Activated CD4-positive, alpha-beta T cell treated with anti-CD3 and anti-CD28 coated beads, Interleukin-2, amount 50 U/mL, for 4 hours (primary cell): ENCODE data around the gene B3GAT2.

Experiments used
- DNase-seq, 2 experiments: peaks; one replicate each; pipeline ENCODE4 v3.0.0-alpha.2; 2020

The B3GAT2 gene

DNA sequence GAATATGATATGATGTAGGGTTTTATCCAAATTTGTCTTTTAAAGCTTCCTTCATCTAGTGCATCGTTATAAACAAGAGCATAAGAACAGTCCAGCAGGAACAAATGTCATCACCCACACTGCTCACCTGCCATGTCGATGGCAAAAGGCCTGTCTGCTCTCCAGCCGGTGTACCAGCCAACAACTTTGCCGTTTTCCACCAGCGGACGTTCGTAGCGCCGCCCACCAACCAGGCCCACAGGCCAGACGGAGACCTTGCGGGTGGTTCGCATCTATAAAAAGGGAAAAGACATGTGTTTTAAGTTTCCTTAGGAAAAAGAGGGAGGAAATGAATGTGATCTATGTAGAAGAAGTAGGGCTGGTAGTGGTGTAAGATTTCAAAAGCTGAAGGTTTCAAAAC, 62.9 kb downstream of the B3GAT2 start:
- no peak for DNase-seq

DNA sequence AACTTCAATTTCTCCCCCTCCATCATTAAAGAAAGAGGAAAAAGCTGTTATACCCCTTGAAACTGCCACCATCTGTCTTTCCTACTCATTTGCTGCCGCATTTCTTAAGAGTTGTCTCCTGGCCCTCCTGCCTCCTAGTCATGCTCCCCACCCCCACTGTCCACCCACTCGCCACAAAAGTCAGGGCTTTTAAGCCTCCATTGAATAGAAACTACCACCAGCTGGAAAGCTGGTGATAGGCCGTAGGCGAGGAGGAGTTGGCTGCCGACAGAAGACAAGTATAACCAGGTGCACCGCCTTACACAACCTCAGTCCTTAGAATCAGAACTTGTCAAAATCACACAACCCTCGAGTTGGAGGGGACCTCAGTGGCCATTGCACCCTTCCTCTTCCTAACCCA, 67.6 kb downstream of the B3GAT2 start:
- DNase-seq = no peak

DNA sequence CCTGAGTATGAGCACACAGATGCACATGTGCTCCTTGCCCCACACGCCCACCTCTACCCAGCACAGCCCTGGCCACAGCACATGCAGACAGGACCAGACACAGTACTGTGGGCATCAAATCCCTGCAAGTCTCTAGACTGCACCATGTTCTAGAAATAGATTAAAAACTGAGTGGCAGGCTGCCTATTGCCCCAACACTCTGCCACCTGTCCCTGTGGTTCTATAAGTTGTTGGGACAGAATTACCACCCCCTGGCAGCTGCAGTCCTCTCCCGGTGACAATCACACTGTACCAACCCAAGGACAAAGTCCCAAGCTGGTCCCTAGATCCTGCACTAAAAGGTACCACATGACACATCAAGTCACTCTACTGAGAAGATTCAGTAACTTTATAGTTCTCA, 70.2 kb downstream of the B3GAT2 start:
- DNase-seq = no peak

DNA sequence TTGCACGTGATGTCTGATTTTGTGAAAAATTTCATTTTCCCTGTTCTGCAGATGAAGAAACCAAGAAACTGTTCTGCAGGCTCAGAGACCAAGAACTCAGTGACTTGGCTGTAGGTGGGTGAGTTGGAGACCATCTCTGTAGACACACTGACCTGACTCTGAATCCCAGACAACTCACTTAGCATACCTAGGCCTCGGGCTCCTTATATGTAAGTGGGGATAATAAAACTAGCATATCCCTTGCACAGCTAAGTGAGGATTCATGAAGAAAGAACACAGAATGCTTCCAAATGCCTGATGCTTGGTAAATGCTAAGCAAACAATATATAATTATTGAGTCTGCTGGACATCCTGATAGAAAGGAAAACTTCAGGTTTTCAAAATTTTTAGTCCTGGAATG, 70.8 kb downstream of the B3GAT2 start:
- DNase-seq = no peak

DNA sequence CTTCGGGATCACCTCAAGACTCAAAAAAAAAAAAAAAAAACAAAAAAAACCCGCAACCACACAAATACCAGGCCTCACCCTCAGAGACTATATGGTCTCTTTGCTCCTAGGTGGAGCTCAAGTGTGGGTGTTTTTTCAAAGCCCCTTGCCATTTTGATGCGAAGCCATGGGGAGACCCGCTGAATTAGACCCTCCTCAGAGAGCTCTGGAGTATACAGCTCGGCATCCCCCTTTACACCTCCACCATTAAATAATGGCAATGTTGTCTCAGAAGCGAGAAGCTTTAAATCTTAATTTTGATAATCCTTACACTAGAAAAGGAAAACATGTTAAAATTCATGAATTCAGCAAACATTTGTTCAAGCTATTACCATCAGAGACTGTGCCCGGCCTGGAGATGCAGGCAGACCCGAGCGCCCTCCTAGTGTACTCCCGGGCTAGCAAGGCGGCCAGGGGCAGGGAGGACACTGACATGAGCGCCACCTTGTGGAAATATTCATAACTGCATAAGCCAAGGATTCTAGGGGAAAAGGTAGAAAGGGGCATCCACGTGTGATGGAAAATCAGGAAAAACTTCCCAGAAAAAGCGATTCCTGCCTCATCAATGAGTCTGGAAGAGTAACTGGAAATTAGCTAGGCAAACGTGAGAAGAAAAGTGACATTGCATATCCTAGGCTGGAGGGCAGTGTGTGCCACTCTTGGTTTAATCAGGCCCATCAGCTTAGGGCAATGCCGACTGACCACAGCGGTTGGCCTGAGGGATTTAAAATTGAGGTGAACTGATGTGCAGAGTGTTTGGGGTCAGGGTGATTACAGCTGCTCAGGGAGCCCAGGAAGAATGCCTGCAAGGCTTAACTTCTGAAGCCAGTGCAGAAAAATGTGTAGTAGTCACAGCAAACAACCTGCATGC, 72.5 kb downstream of the B3GAT2 start:
- peak; percentile 28 to 37 for DNase-seq

DNA sequence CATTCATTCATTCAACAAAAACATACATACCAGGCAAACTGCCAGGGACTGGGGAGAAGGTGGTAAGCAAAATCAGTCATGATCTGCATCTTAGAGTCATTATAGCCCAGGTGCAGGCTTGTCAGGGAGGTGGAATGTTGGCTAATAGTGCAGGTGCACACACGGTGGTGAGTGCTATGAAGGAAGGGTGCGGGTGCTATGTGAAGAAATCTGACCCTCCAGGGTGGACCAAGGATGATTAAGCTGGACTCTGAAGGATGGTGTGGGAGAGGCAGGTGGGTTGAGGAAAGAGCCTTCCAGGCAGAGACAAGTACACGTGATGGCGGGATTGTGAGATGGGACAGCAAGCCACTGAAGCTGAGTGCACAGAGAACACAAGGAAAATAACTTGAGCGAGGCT, 77.4 kb downstream of the B3GAT2 start:
- no peak for DNase-seq

DNA sequence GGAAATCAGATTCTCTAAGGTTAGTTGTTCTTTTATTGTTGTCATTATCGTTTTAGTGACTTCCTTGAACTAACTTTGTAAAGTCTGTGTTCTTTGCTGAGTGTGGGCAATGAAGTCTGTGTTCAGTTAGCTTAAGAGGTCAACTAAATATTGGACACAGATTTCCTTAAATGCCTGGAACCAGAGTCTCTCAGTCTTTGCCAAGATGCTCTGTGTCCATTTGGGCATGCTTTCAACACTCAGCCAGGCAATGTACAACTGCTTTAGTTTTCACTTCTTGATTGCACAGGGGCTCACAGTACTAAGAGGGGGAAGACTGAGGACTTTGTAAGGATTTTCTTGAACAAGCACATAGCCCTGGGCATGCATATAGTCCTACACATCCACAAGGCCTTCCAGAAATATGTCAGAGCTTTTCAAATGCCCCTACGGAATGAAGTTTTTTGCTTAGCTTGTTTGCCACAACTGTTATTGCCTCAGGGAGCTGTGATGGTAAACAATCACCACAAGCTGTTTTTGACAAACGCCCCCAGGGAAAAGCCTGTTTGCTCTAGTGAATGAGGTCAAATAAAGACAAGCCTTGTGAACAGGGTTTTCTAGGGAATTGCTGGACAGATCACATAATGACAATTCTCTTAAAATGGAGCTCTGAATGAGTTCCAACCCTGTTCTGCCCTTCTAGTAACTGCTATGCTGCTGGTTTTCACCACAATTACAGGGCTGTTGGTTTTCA, 82.5 kb downstream of the B3GAT2 start:
- DNase-seq = no peak

DNA sequence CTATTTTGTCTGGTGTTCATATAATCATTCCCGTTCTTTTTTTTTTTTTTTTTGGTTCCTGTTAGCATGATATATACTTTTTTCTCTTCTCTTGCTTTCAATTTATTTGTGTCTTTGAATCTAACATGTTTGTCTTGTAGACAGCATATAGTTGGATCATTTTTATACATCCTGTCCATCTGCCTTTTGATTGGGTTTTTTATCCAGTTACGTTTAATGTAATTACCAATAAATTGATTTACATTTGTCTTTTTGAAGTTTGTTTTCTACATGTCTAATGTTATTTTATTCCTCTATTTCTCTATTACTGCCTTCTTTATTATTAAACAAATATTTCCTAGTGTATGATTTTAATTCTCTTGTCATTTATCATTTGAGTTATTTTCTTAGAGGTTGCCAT, 84.4 kb downstream of the B3GAT2 start:
- DNase-seq = no peak

DNA sequence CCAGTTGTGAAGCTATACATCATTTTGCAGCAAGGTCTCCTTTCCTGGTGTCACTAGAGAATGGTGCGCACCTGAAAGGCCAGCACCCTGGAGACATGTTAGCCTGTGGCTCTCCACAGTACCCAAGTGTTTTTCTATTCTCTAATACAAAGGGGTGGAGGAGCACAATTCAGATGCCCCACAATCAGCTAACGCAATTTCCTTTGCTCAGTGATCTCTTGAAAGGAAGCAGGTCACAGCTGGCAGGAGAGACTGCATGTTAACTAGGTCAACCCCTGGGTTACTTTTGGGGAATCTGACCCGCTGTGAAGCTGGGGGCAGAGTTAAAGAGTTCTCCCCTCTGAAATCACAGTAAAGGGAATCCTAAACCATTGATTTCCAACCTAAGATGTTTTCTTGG, 92.5 kb downstream of the B3GAT2 start:
- no peak for DNase-seq

DNA sequence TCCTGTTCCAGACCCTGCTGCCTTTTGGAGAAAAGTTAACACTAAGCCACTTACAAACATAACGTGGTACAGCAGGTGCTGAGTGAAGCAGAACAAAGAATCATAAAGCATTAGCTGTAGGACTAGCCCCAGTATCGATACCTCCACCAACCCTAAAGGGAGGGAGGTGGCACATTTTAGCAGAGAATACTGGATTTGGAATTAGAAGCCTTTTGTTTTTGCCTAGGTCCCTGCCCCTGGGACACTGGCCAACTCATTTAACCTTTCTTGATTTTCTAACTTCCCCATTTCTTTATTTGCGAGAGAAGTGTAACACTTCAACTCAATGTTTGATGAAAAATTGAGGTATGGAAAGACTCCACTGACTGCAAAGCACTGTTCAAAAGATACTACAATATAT, 93.5 kb downstream of the B3GAT2 start:
- DNase-seq = no peak

DNA sequence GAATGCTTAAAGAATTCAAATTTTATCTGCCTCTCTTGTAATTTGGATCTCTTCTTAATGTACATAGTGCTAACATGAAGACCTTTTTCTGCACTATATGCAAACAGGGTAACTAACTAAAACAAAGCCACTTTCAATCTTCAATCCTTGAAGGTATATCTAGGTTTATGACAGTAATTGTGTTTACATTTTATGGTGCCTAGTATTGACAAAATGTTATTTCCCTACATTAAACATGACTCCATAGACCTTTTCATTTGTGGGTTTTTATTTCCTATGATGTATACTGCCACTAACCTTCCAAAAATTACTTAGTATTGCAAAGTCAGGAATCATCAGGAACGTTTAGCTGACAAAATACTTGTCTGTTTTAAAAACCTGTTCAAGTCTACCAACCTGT, 95.9 kb downstream of the B3GAT2 start:
- no peak for DNase-seq

DNA sequence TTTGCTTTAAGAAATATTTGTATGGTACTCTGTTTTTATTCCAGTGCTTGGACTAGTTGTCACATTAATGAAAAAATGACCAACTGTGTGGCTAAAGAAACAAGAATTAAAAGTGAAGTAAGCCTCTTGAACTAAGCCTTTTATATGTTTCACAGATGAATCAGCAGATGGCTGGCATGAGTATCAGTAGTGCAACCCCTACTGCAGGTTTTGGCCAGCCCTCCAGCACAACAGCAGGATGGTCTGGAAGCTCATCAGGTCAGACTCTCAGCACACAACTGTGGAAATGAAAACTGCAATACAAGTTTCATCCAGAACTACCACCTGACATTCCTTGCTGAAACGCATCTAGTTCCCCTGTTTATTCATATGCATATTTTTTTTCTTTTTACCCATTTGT, 96.8 kb downstream of the B3GAT2 start:
- DNase-seq = no peak

DNA sequence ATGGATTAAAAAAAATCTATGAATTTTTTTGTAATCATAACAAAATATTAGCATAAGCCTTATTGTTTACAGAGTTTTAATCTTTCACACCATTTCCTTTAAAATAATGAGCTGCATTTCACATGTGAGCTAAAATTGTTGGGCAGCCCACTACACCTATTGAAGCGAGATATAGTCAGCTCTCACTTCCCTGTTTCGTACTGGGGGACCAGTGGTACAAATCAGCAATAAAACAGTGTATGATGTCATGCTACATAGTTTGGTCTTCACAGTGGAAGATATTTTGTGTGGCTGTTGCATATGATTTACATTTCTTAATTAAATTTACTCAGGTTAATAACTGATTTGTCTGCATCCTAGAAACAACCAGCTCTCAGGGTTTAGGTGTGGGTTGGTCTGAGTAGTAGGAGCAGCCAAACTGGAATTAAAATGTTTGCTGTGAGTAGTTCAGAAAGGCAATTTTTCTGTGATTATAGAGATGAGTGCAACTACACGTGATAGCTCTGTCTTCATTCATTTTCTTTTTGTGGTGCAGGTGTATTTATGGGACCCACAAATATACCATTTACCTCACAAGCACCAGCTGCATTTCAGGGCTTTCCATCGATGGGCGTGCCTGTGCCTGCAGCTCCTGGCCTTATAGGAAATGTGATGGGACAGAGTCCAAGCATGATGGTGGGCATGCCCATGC, 99.3 kb downstream of the B3GAT2 start:
- no peak for DNase-seq

DNA sequence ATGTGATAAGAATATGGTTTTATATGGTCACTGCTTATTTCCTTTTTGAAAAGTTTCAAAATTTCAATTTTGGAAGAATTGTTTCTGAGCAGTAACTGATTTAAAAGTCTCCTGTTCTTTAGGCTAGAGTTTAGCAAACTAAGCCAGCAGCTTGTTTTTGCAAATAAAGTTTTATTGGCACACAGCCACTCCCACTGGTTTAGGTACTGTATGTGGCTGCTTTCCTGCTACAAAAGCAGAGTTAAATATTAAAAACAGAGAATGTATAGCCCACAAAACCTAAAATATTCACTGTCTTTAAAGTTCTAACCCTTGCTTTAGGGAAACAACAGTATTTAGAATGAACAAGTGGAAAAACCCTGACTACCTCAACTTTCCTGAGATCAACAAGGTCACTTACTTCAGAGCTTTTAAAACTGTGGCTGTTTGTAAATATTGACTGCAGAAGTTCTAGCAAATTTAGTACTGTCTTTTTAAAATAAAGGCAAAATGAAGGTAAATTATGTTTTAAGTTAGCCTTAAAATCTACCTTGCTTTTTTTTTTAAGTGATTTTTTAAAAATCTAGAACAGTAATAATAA, 104.1 kb downstream of the B3GAT2 start:
- no peak for DNase-seq

DNA sequence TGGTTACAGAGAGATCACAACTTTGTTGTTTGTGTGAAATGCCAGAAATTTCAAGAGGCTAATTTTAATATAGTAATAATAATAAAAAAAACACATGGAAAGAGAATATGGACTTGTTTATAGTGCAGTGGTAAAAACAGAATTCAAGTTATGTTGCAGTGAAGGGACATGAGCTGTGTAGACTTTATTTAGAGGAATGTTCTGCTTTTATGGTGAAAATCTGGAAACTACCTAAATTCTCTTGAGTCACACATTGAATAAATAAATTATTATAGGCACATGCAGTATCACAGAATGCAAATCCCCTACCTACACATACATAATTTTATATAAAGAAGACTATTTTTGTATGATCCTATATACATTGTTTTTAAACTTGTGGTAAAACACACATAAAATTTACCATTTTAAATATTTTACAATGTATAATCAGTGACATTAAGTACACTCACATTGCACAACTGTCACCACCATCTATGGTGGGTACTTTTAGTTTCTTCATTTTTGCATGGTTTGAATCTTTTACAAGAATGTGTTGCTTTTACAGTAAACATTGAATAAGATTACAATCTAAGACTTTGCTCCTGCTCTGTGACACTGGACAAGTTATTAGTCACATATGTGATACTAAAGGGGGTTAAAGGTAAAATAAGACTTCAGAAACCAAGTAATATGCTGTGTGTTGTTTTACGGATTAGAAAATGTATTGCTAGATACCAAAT, 107.4 kb downstream of the B3GAT2 start:
- no peak for DNase-seq

DNA sequence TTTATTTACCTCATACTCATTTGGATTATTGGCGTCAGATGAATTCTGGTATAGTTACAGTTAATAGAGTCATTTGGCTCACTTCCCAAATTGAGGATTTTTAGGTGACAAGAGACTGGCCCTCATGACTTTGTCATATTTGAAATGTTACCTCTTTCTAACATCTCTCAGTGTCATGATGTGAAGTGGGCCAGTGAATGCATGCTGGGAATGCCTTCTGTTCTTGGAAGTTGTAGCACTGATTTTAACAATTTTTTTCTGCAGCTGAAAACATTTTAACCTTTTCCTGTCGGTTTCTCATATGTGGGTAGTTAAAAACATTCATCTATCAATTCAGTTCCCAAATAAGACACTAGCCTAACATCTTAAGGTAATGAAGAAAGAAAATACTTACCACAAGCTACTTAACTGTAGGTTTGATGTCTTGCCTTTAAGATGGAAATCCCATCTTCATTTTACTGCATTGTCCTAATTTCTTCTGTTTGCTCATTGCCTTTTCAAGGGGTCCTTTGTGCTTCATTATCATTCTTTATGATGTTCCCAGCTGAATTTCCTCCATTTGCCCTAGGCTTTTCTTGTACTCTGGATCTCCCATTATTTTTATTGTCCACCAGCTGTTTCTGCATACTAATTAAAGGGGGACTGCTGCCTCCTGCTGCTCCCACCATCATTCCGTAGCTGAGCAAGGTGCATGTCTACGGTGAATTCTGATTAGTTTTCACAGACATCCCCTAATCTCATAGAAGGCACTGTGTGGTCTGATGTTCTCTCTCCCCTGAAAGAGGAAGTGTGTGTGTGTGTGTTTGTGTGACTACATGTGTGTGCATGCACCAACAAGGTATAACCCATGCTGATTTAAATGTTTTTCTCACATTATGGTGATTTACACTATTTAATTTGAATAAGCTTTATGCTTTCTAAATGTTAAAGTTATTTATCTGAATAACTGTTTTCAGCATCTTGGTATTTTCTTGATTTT, 109.5 kb downstream of the B3GAT2 start:
- no peak for DNase-seq

DNA sequence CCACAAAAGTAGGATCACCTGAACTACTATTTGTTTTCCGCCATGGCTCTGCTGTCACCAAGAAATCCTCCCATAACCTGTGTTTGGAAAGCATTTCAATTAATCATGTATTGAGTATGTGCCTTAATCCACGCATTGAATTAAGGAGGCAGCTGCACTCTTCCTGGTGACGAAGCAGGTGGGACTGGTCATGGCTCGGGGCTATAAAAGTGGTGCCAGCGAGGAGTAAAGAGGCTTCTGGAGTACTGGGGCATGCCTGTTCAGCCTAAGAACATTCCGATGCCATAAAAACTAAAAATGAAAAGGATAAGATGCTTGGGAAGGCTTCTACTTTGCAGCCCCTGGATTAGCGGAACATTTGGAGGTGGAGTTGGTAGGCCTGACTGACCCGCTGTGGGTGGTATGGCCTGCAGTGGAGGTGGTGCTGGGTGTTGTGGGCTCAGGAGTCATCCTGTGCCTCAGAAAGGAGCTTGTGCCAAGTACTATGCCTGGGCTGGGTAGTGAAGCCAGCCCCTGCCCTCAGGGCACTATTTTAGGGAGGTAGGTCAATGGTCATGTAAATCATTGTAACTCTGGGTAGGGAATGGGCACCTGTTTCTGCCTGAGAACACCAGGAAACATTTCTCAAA, 110.5 kb downstream of the B3GAT2 start:
- no peak for DNase-seq

DNA sequence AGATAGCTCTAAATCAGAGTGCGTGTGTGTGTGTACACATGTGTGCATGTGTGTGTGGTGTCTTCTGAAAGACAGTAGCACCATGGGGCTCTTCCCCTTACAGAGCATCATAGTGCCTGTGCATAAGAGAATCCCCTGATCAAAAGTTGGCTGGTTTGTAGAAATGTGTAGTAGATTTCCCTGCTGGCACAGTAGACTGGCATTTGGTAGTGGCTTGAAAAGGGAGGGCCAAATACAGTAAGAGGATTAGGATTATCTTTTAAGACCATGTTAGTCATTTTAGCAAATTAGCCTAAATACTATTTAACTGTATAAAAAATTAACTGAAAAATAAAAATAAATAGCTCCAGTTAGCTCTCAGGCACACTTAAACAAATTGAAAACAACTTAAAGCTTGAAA, 112.6 kb downstream of the B3GAT2 start:
- no peak for DNase-seq

DNA sequence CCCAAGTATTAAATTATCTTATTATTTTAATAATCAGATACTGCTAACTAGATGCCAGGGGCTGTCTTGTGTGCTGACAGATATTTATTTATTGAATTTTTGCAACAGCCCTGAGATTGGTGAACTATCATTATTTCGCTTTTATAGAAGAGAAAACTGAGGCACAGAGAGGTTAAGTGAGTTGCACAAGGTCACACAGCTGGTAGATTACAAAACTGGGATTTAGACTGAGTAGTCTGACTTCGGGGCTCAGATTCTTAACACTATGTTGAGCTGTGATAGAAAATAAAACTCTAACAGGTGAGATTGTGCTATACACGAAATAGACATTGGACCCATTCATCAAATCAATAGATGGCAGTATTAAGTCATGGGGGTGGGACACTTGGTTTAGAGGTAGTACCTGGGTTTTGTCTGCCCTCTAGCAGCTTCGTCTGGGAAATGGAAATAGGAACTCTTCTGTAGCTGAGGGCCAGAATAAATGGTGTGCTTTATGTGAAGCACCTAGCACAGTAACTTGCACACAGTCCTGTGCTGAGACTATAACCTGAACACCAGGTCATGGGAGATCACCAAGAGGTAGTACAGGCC, 113.4 kb downstream of the B3GAT2 start:
- no peak for DNase-seq

DNA sequence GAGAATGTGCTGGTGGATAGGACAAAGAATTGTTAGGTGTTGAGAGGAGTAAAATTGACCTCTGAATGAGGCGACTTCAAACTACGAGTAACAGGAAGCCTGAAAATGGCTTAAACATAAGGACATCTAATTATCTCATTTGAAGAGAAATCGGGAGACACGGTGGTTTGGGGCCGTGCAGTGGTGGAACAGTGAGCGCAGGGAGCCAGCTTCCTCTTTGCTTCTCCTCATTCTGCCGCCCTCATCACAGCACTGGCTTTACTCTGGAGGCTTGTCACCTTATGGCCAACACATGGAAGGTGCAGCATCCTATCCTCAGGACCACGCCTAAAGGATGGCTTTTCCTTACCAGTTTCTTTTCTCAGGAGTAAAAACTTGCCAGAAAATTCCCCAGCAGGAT, 114.3 kb downstream of the B3GAT2 start:
- no peak for DNase-seq

DNA sequence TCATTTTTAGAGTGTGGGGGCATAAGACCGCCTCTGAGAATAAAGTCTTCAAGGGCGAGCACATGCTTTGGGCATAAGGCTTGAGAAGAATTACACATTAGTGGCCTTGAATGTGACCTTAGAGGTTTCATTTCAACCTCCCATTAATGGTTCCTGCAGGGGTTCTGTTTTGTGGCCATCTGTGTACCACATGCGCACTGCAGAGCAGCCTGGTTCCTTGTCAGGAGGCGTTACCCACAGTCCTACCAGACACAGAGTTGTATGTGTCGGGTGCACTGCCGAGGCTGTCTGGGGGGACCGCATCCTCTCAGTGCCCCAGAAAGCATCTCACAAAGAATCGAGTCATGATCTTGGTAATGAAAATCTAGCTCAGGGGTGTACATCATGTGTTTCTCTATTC, 115.7 kb downstream of the B3GAT2 start:
- DNase-seq = no peak
